HepG2 (cell line): ENCODE results near the gene WDR59. TPM values are rescaled to one million over a fixed set of nuclear protein-coding genes. Genes with fewer than 3 reads are reported as not detected.

Source experiments
- AHR ChIP-seq: IDR thresholded peaks from 2 replicates; pipeline ENCODE4 v1.6.1; 2018; ENCODE audit warnings: missing genetic modification reagents, missing compliant biosample characterization
- ATF5 ChIP-seq: sonication (generic); formaldehyde crosslinking; IDR thresholded peaks from 2 replicates; pipeline ENCODE4 v1.4.0; 2020; ENCODE audit warnings: mild to moderate bottlenecking, low read depth, missing genetic modification reagents
- HNRNPUL1 ChIP-seq: fragments of 200-400 bp; formaldehyde crosslinking; IDR thresholded peaks from 2 replicates; pipeline ENCODE4 v1.6.1; 2017; ENCODE audit warnings: low read depth, mild to moderate bottlenecking, low read length, moderate library complexity
- HOXA3 ChIP-seq: sonication (generic); formaldehyde crosslinking; IDR thresholded peaks from 2 replicates; pipeline ENCODE4 v1.5.0; 2020; ENCODE audit warnings: missing genetic modification reagents
- MTA3 ChIP-seq: sonication (generic); formaldehyde crosslinking; IDR thresholded peaks from 2 replicates; pipeline ENCODE4 v1.4.0; 2020; ENCODE audit warnings: missing genetic modification reagents
- NFE2 ChIP-seq: sonication (generic); formaldehyde crosslinking; IDR thresholded peaks from 2 replicates; pipeline ENCODE4 v1.4.0; 2020; ENCODE audit warnings: missing genetic modification reagents
- NFKB2 ChIP-seq: sonication (generic); formaldehyde crosslinking; IDR thresholded peaks from 2 replicates; pipeline ENCODE4 v1.4.0; 2020; ENCODE audit warnings: missing genetic modification reagents, borderline replicate concordance
- PPARG ChIP-seq: conservative IDR thresholded peaks from 2 replicates; pipeline ENCODE4 v1.6.1; 2016; ENCODE audit warnings: missing biosample characterization, missing genetic modification reagents
- PRMT3 ChIP-seq: sonication (generic); formaldehyde crosslinking; IDR thresholded peaks from 2 replicates; pipeline ENCODE4 v1.8.1; 2022; ENCODE audit warnings: low read depth, mild to moderate bottlenecking, moderate library complexity, missing genetic modification reagents, borderline replicate concordance
- SRF ChIP-seq: IDR thresholded peaks from 2 replicates; pipeline ENCODE4 v1.6.1; 2011; ENCODE audit warnings: mild to moderate bottlenecking, low read depth, low read length, moderate library complexity
- ZBTB7A ChIP-seq: sonication (generic); formaldehyde crosslinking; IDR thresholded peaks from 2 replicates; pipeline ENCODE4 v1.8.0; 2022; ENCODE audit warnings: mild to moderate bottlenecking, missing genetic modification reagents
- ZFYVE20 ChIP-seq: sonication (generic); formaldehyde crosslinking; IDR thresholded peaks from 2 replicates; pipeline ENCODE4 v1.8.0; 2023; ENCODE audit warnings: low read depth, mild to moderate bottlenecking, moderate library complexity, missing genetic modification reagents, borderline replicate concordance
- ZKSCAN8 ChIP-seq: IDR thresholded peaks from 2 replicates; pipeline ENCODE4 v1.6.1; 2016; ENCODE audit warnings: borderline replicate concordance, missing genetic modification reagents, missing compliant biosample characterization
- ZMYM3 ChIP-seq: sonication (generic); formaldehyde crosslinking; IDR thresholded peaks from 2 replicates; pipeline ENCODE4 v1.5.1; 2020; ENCODE audit warnings: mild to moderate bottlenecking, missing genetic modification reagents
- ZNF225 ChIP-seq: sonication (generic); formaldehyde crosslinking; IDR thresholded peaks from 2 replicates; pipeline ENCODE4 v1.4.0; 2020; ENCODE audit warnings: mild to moderate bottlenecking, missing genetic modification reagents
- ZNF430 ChIP-seq: sonication (generic); formaldehyde crosslinking; IDR thresholded peaks from 2 replicates; pipeline ENCODE4 v1.9.0; 2021; ENCODE audit warnings: mild to moderate bottlenecking, missing genetic modification reagents
- ZNF709 ChIP-seq: sonication (generic); formaldehyde crosslinking; IDR thresholded peaks from 2 replicates; pipeline ENCODE4 v1.5.0; 2020; ENCODE audit warnings: mild to moderate bottlenecking, missing genetic modification reagents
- ZNF747 ChIP-seq: sonication (generic); formaldehyde crosslinking; IDR thresholded peaks from 2 replicates; pipeline ENCODE4 v1.8.1; 2023; ENCODE audit warnings: missing genetic modification reagents, mild to moderate bottlenecking, borderline replicate concordance
- ZSCAN5A ChIP-seq: sonication (generic); formaldehyde crosslinking; IDR thresholded peaks from 2 replicates; pipeline ENCODE4 v1.8.0; 2022; ENCODE audit warnings: mild to moderate bottlenecking, missing genetic modification reagents, borderline replicate concordance
- polyA plus RNA-seq, 8 experiments: library from polyadenylated mRNA; depleted of rRNA in 3 of 8; stranded (reverse) in 7 of 8; unstranded in 1 of 8; fragments of >200 nt; fragmentation: Illumina TruSeq in 4 of 8; extraction: Trizol in 4 of 8; gene quantifications; 2 replicates each; pipeline versions ENCODE4 v1.2.1 to v1.2.3, GENCODE V29; 2011 to 2016; ENCODE audit warnings: low read depth in 4 of 8, missing spikeins in 1 of 8, mixed read lengths in 1 of 8; ENCODE audit not compliant: insufficient read depth in 1 of 8
- total RNA-seq, 5 experiments: library from RNA; depleted of rRNA; stranded (reverse); fragments of >200 nt; fragmentation: Illumina TruSeq; extraction: Trizol; gene quantifications; 2 replicates each; pipeline ENCODE4 v1.2.3, GENCODE V29; 2016; ENCODE audit warnings: low read depth in 1 of 5
- TF ChIP-seq, protein P1 (sequence below): sonication (generic); formaldehyde crosslinking; IDR thresholded peaks from 2 replicates; pipeline ENCODE4 v1.4.0; 2020; ENCODE audit warnings: missing genetic modification reagents
- TF ChIP-seq, protein P2 (sequence below): sonication (generic); formaldehyde crosslinking; conservative IDR thresholded peaks from 2 replicates; pipeline ENCODE4 v1.4.0; 2020; ENCODE audit warnings: missing genetic modification reagents
- TF ChIP-seq, protein P3 (sequence below), 2 experiments: fragments of 450-650 bp in 1 of 2; sonication (generic) in 1 of 2; formaldehyde crosslinking; IDR thresholded peaks; 2 replicates each; pipeline versions ENCODE4 v1.5.0 to v1.8.0; 2020 to 2022; ENCODE audit warnings: mild to moderate bottlenecking in 1 of 2, missing genetic modification reagents in 1 of 2

WDR59 gene
- total and polyA plus RNA-seq, 2 of the 13 experiments (the other 11 are each of a cell fraction or from before 2014, with no cell fraction given): 65.2 to 306 TPM

DNA sequence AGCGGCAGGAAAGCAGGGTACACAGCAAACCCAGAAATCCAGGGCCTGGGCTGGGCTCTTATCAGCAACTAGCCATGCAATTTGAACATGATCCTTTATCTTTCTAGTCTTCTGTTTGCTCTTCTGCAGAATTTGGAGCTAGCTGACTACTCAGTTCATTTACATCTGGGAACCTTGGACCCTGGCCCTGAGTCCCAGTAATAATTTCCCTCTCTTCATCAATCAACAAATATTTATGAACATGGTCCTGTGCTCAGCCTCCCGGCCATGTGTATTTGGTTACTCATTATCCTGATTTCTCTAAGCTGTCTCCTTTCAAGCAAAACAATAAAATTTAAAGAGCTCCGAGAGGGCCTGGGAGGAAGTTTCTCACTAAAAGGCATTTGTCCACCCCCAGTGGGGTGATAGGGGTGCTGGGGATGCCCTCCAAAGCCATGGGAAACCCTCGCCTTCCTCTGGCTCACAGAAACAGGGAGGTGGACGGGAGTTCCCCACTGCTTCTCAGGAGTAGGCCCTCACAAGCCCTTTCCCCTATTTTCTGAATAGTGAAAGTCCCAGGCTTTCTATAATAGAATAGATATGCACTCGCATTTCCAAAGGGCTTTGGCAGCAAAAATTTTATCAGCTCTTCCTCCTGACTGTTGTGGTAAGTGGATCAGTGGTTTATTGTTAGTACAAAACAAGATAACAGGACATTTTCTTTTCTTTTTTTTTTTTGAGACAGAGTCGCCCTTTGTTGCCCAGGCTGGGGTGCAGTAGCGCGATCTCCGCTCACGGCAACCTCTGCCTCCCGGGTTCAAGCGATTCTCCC is 6.9 kb upstream of the WDR59 start (continued):
- TF ChIP-seq PPARG (CRISPR knock-in tag): peak; percentile 87
- TF ChIP-seq, protein P1, sequence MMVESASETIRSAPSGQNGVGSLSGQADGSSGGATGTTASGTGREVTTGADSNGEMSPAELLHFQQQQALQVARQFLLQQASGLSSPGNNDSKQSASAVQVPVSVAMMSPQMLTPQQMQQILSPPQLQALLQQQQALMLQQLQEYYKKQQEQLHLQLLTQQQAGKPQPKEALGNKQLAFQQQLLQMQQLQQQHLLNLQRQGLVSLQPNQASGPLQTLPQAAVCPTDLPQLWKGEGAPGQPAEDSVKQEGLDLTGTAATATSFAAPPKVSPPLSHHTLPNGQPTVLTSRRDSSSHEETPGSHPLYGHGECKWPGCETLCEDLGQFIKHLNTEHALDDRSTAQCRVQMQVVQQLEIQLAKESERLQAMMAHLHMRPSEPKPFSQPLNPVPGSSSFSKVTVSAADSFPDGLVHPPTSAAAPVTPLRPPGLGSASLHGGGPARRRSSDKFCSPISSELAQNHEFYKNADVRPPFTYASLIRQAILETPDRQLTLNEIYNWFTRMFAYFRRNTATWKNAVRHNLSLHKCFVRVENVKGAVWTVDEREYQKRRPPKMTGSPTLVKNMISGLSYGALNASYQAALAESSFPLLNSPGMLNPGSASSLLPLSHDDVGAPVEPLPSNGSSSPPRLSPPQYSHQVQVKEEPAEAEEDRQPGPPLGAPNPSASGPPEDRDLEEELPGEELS (CRISPR knock-in tag): peak; percentile 98
- no peak for TF ChIP-seq SRF
- TF ChIP-seq, protein P2, sequence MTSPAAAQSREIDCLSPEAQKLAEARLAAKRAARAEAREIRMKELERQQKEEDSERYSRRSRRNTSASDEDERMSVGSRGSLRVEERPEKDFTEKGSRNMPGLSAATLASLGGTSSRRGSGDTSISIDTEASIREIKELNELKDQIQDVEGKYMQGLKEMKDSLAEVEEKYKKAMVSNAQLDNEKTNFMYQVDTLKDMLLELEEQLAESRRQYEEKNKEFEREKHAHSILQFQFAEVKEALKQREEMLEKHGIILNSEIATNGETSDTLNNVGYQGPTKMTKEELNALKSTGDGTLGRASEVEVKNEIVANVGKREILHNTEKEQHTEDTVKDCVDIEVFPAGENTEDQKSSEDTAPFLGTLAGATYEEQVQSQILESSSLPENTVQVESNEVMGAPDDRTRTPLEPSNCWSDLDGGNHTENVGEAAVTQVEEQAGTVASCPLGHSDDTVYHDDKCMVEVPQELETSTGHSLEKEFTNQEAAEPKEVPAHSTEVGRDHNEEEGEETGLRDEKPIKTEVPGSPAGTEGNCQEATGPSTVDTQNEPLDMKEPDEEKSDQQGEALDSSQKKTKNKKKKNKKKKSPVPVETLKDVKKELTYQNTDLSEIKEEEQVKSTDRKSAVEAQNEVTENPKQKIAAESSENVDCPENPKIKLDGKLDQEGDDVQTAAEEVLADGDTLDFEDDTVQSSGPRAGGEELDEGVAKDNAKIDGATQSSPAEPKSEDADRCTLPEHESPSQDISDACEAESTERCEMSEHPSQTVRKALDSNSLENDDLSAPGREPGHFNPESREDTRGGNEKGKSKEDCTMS (CRISPR knock-in tag): no peak
- peak; percentile 73; the same call in 1 of the 2 replicates for TF ChIP-seq ZKSCAN8
- TF ChIP-seq ZNF709 (CRISPR knock-in tag): no peak
- 0 out of 2 replicates have a peak, but pooled peaks have one; percentile 14 for TF ChIP-seq ZNF430 (CRISPR knock-in tag)
- TF ChIP-seq MTA3 (CRISPR knock-in tag): no peak
- TF ChIP-seq ATF5: no peak
- 0 out of 2 replicates have a peak, but pooled peaks have one; percentile 34 for TF ChIP-seq NFKB2 (CRISPR knock-in tag)
- TF ChIP-seq, protein P3, sequence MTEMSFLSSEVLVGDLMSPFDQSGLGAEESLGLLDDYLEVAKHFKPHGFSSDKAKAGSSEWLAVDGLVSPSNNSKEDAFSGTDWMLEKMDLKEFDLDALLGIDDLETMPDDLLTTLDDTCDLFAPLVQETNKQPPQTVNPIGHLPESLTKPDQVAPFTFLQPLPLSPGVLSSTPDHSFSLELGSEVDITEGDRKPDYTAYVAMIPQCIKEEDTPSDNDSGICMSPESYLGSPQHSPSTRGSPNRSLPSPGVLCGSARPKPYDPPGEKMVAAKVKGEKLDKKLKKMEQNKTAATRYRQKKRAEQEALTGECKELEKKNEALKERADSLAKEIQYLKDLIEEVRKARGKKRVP (CRISPR knock-in tag; IDR thresholded peaks at IDR 0.05): peak in 1 of 2 experiments; percentile 80; a peak in 2 of 4 replicates
- peak; percentile 83; the same call in 1 of the 2 replicates for TF ChIP-seq ZNF747 (CRISPR knock-in tag)
- no peak for TF ChIP-seq ZSCAN5A (CRISPR knock-in tag)
- TF ChIP-seq ZNF225 (CRISPR knock-in tag): no peak
- no peak for TF ChIP-seq NFE2 (CRISPR knock-in tag)
- TF ChIP-seq PRMT3 (CRISPR knock-in tag): no peak
- TF ChIP-seq ZMYM3 (CRISPR knock-in tag): peak; percentile 85
- TF ChIP-seq ZBTB7A (CRISPR knock-in tag): no peak
- TF ChIP-seq HOXA3 (CRISPR knock-in tag): peak; percentile 63; the same call in 1 of the 2 replicates
- no peak for TF ChIP-seq HNRNPUL1
- TF ChIP-seq AHR: no peak
- no peak for TF ChIP-seq ZFYVE20
